CD4-positive, alpha-beta T cell treated with Interferon alpha-2 for 1 hour (primary cell): ENCODE measurements around the gene NFIB.

Experiments
- DNase-seq, 2 donors: peaks; one replicate each; pipeline ENCODE4 v3.0.0-alpha.2; 2020 to 2022

The NFIB gene

DNA sequence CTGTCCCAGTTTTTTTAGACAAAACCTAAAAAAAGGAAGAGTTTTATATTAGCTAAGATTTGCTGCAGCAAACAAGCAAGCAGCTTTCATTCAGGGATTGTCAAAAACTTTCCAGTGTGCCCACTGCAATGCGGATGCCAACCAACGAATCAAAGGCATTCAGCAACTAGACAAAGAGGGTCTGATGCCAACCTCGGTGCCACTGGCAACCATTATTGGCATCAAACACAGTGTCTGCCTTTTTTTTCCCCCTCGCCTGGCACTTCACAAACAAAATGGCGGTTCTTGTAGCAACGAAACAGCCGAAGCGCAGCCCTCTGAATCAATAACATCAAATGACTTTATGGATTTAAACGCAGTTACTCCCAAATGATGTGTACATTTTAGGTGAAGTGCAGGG is 10.4 kb downstream of the NFIB start:
- no peak for DNase-seq

DNA sequence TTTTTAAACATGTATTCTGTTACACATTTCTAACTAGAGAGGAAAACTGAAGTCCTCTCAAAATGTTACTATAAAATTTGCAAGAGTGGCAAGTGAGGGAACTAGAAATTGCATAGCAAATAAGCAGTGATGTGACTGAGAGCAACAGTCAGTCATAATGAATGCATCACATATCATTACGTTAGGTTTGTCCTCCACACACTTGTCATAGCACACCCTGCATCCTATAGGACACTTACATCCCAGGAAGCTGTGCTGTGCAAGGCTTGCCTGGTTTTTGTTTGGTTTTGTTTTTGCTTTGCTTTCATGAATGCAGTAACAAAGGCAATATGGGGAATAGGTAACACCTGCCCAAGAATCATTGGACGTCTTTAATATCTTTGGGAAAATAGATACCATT is 10.8 kb downstream of the NFIB start:
- DNase-seq = no peak

DNA sequence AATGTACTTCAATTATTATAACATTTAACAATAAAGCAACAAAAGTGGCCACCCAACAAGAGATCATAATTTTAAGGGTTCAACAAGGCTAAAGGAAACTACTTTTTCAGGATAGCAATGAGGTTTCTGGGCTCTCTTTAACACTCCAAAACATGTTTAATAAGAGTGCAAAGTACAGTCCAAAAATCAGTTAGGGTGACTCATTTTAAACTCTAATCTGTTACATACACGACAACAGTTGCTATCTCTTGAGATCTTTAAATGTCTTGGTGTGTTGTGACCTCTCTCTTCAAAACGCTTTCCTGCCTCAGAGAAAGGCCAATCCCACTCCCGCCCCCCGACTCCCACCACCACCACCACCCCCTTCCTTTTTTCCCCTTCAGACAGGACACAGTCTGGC is 11.5 kb downstream of the NFIB start:
- no peak for DNase-seq

DNA sequence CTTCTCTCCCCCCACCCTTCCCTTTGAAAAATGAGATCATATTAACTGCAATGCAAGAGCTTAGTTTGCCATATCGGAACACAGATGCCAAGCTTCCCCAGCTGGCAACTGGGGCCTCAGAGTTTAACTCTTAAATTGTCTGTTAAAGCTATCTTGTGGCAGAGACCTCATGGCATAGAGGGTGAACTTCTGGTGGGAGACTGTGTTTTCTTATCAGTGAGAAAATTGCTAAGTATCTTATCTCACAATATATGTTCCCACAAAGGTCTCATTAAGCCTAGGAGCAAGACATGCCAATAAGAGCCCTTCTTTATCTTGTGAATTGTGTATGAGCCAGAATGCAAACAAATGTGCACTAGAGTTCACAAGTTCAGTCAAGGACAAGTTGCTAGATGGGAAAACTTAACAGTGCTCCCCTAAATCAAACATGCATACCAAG is 12.3 kb downstream of the NFIB start:
- DNase-seq = no peak

DNA sequence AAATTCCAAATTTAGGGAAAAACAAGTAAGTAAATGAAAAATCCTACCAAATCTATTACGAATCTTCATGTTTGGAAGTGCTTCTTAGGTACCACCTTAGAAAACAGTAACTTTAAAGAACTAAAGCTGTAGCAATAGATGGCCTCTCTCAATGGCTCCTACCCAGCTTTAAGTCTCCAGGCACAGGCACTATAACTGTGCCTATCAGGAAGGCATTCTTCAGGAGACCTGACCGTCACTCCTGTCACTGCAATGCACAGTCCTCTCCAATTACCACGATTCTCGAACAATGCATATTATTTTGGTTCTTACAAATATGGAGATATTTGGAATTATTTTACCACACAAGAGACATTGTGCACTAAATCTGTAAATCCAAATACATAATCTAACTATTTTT is 12.9 kb downstream of the NFIB start:
- DNase-seq = no peak

DNA sequence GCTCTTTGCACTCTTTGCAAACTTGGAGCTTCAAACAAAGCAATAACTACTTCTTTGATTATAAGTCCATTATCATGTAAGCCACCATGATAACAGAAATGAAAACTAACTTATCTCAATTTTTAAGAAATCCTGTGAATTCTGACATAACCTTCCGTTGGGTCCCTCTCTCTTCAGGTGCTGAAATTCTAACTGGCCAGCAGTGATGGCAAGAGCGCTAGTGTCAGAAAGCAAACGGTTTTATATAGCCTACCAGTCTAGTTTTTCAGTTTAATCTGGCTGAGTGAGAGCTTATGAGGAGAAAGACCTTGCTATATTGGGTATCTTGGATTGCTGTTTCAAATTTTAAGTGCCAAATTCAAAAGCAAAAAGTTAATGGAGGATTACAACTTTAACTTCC is 13.4 kb downstream of the NFIB start:
- DNase-seq = no peak

DNA sequence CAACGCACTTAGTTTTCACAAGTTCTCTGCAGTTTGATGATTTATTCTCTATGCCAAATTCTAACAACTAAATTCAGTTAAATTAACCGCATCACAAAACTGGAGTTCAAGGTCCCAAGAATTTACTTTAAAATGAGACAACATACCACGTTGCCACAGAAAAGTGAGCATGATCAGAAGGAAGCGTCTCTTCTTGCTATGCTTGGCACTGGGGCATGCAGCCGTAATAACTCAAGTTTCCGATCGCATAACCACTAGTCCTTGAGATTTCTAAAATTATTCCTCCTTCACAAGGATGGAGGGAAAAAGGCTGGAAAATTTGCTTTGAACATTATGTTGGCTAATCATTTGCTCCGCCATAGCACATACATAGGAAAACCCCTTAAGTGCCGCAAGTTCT is 13.9 kb downstream of the NFIB start:
- no peak for DNase-seq

DNA sequence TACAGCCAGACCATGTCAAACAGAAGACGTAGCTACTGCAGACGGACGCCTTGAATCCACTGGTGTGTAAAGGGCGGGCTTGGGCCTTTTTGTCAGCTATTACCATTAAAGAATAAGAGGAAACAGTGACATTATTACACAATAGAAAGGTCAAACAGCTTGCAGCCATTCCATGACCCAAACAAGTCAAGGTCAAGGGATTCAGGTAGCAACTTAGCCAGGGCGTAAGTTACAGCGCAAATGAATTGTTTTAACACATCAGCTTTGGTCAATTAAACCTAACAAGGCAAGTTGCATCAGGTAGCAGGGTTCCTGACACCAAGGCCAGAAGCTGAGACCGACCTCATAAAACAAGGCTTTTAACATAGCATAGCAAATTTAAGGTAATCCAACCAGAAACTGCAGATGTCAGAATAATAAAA is 15.3 kb downstream of the NFIB start:
- no peak for DNase-seq

DNA sequence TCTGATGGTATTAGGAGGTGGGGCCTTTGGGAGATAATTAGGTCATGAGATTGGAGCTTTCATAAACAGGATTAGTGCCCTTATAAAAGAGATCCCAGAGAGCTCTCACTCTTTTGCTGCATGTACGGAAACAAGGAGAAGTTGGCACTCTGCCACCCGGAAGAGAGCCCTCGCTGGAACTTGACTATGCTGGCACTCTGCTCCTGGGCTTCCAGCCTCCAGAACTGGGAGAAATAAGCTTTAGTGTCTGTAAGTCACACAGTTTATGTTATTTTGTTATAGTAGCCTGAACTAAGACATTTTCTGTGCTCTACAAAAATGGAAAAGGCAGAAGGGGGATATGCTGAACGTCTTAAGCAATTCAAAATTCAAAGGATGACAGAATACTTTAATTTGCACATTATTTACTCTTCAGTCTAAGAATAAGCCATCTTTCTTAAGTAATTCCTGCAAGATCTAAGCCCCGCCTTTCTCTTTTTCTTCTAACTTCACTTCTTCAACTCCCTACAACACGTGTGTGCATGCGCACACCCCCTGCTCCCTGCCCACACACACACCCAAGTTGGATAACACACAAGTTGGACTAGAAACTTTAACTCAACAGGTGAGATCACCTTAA is 17.3 kb downstream of the NFIB start:
- no peak for DNase-seq

DNA sequence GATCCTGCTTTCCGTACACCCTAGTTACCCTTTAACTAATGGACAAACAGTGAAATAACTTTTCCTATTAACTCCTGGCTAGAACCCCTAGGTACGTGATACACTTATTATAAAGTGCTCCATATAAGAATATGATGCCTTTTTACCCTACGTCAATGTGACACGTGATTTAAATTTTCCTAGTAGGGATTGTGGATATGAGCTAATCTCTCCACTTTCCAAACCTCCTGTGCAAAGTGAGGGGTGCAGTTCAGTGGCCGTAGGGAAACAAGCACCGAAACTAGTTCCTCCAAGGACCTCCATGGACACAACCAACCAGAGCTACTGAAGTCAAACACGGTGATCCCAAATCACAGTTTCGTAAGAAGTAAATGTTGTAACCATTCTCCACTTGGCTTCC is 19.3 kb downstream of the NFIB start:
- DNase-seq = no peak

DNA sequence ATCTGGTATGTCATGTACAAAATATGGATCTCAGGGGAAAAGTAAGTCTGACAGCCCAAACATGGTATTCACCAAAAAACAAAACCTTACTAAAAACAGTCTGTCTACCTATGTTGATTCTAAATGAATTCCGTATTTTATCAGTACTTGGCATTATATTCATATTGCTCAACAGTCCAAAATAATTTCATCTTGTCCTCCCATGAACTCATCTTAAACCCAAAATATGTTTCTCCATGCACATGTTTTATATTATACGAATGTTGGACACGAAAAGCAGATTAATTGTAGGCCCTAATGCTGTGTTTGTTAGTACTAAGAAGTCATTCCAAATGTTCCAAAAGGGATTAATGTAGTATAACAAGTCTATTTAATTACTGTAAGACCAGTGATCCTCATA is 20.1 kb downstream of the NFIB start:
- DNase-seq = no peak

DNA sequence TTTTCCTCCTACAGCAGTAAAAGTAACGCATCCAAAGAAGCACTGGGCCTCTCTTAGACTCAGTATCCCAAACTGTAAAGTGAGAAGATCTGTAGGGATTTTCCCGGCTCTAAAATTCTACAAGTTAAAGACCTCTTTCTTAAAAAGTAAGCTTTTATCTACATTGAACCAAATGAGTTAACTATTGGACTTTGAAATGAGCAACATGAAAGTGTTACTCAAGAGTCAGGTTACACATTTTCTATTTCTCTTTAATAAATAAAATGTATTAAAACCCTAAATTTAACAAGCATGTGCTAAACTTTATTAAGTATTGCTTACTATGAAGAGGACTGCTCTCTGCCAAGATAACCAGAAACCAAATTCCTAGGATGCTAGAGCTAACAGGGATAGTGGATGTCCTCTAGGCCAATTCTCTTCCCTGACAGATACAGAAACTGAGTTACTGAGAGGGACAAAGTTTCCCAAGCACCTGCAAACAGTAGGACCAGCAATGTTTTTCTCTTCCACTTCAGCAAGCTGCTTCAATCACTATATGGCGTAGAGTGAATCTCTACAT is 21.7 kb downstream of the NFIB start:
- DNase-seq = no peak

DNA sequence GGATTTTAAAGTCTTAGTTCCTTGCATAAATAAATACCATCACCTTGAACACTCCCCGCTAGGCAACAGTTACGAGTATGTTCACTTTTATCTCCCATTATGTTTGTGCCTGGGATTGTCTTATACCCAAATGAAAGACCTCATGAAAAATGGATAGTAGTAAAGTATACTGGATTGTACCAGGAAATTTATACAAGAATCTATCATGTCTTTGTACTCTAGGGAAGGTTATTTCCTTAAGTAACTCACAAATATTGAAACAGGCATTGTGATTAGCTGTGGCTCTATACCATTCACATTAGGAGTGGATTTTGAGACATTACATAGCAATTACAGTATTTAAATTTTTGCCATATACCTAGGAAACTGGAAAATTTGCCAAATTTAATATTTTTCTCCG is 24.0 kb downstream of the NFIB start:
- DNase-seq = no peak

DNA sequence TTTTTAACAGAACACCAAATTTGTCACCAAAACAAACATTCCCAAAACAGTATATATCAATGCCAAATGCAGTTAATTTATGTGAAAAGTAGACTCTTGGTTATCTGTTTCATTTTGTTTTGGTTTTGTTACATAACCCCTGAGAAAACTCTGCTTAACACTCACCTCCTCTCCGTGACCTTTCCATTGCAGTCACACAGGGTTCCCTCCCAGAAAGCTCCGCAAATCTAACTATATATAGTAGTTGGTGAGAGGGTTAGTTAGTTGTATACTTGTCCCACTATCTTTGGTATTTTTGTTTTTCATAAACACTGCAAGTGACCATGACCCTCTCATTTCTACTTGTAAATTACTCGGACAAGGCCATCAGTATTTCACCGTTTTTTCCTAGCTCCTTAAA is 25.5 kb downstream of the NFIB start:
- no peak for DNase-seq

DNA sequence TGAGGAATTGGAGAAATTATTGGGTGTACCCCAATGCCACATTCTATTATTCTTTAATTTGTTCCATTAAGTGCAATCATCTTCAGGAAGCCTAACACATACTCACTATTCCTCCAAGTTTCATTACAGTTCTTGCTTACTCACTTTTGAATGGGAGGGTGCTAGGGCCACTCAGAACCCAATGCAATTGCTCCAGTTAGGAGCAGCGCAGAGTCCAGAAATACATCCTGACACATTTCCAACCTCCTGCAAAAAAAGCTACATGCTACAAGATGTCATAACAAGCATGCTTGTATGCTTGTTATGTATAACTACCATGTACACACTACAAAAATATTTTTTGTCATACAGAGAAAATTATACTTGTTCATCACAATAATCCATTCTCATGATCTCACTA is 27.8 kb downstream of the NFIB start:
- no peak for DNase-seq

DNA sequence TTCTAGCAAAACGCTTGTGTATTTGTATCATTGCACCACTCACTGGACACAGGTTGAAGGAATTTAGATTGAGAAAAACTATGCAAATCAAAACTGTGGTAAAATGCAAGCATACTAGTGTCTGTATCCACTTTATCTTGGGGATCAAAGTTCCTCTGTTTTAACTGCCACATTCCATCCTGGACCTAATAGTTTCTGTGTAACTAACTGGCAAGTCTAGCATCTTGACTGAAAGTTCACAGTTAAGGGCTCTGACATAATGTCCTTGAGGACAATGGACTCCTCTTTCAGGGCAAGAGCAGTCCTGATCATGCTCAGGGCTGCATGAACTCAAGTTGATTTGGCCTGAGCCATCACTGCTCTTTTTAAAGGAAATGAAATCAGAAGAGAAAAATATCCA is 30.7 kb downstream of the NFIB start:
- no peak for DNase-seq

DNA sequence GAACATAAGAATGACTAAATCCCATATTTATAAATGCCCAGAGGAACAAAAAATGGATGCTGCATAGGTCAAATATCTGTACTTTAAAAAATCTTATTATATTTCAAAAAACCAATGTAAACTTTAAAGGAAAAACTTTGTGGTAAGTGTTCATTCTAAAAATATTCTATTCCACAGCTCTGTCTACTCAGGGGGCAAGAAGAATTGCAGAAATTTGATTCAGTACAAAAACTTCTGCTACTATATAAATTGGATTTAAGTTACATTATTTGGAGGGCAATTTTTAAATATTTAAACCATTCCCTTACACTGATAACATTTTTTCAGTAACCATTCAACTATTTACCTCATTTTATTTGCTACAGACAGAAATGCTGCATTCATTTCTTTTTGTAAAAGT is 32.1 kb downstream of the NFIB start:
- no peak for DNase-seq

DNA sequence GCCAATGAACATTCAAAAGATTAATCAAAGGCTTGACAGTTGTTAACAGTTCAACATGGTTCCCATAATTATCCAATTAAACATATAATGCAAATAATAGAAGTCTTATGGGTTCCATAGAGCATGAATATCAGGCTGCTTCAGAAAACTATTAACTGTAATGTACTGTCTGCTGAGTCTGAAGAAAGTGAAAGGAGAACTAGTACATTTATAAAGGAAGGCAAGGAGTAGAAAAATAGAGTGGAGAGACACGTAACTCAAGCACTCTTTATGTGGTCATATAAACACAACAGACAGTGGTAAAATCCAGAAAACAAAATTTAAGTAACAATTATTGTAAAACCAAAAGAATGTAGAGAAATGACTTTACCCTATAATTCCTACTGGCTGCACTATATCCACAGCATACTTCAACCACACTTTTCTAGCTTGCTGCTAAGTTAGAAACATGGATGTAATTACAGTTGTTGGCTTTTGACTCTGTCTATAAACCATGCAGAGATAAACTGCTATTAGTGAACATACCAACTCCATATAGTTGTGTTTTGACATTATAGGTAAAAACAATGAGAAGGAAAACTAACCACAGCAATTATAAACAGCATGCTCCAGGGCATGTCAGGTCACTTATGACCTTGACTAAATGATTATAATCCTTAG is 32.7 kb downstream of the NFIB start:
- DNase-seq = no peak

DNA sequence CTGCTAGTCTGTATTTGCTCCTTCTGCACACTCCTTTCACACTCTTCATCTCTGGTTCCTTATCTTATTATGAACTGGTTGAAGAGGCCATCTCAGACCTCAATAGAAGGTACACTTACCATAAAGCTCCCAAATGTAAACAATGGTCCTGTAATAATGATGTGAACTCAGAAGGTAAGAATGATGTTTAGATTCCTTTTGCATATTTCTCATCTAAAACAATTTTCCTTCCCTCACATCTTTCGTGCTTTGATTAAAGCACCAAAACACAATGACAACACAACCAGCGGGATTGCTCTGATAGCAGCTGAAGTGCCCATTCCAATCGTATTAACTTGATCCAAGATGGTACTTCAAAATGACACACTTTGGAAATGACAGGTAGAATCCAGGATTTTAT is 34.3 kb downstream of the NFIB start:
- DNase-seq = no peak

DNA sequence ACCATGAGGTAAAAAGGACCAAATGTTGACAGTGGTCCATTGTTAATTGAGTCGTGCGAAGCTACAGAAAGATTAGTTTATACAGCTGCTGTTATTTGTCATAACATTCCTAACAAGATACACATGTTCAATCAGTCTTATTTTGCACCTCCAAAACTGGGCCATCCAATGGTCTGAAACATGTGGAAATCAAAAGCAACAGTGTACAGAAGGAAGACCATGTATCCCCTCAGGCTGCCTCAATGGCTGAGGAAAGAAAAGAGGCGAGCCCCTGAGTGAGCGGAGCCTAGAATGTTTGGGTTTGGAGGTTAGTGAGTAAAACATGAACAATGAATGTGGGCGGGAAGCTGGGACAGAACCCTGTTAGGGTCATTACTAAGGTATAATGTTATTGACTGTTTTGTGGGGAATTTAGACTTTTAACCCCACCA is 35.6 kb downstream of the NFIB start:
- no peak for DNase-seq

DNA sequence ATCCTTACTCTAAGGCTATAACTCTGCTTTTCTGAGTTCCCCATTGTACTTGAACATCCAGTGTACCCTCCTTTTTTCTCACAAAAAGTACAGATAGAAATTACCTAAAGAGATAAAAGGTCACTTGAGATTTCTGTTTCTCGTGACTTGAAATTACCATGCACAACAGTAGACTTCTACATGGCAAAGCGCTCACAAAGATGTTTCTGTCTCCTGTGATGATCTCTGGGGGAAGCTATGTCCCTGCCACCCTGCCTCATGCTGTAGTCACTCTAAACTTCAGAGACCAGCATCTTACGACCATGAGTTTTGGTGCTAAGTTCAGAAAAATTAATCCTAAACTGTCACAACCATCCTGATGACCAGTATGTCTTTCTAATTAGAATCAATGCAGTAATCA is 36.2 kb downstream of the NFIB start:
- no peak for DNase-seq

DNA sequence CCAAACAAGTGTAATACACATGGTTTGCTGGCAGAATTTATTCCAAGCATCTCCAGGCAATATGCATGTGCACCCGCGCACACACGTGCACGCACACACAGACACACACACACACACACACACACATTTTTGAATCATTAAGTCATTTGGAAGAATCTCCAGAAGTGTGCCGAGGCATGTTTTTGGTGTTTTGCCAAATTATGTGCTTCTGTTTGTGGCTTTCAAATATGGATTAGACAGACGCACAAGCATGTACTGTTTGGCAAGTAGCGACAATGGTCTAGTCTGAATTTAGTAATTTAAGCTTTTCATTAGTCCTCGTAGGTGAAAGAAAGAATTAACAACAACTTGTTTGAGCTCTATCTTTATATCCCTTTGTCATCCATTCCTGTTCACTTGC is 36.7 kb downstream of the NFIB start:
- DNase-seq = no peak

DNA sequence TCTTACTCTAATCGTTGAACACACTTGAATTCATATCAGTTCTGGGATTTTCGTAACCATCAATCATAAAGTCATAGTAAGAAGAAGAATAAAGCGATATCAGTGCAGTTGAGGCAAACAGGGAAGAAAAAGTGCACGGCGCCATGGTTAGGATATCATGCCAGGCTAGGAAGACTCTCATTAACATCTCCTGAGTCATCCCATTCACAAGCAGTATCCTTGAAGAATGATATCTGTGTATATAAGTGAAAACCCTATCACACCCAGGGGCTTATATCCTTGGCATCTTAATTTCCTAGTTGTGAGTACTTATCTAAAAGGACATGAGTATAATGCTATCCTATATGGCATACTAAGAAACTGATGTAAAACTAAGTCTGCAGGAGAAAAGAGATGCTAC is 38.6 kb downstream of the NFIB start:
- no peak for DNase-seq

DNA sequence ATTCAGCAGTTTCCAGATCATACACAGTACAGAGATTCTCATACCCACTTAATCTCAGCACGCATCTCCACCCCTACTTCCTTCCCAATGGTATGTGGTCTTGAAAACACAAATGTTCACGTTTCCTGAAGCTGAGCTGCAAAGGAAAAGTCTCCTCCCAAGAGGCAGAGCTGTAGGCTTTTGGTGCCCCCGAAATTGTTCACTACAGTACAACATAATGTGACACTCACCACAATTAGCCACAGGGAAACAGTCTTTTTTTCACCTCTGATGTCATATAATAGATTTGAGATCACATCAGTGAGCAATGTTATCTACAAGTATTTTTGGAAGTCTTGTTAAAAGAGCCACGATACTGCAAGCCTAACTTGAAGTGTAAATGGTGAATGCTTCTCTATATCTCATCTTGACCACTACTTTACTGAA is 40.2 kb downstream of the NFIB start:
- no peak for DNase-seq
